ENCODE measurements around the gene ALKBH5. TPM values are rescaled to one million over a fixed set of nuclear protein-coding genes. Genes with fewer than 3 reads are reported as not detected.

ALKBH5 gene
- total RNA-seq, 3 donors from 2014 or later (not counting 1 experiment from before 2014, with no cell fraction given): 95.6 to 114 (median 96.7) TPM

DNA sequence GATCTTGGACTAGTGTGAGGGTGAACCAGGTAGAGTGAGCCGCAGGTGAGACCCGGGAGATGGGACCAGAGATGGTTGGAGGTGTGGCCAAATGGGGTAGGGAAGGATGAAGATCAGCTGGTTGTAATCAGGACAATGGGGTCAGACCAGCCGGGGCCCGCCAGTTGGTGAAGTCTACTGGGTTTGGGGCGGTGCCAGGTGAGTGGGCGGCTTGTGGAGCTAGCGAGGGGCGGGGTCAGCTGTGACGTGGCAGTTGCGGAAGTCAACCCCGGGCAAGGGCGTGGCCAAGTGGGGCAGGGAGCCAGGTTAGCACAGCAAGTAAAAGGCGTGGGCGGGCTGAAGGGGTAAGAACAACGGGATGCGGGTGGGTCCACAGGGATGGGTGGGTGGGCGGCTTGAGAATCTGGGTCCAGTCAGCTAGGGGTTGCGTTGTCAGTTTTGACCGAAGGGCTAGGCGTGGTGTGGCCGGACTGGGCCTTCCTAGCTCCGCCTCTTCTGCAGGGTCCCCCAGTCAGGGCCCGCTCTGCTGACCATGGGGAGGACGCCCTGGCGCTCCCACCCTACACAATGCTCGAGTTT is 25.5 kb upstream of the ALKBH5 start:
- Mint-ChIP-seq H3K4me1 (peaks cover 6 to 15% of the 10 kb centered on the region in 2 donors), H3K4me3 (peak overlapping the region; percentile 93), H3K27ac (peak overlapping the region; percentile 84 to 94), H3K9me3 (no peaks in the 10 kb centered on the region), H3K27me3 (ENCODE audit: low read depth in 2 of 2) (no peaks in the 10 kb centered on the region), H3K36me3 (no peaks in the 10 kb centered on the region)
- 6% methylated on average over 26 of the region's 26 CpGs for WGBS (ENCODE audit: insufficient coverage)
- H3K4me1 ChIP-seq (ENCODE audit: control insufficient read depth, insufficient read depth, low read length): peaks cover 21% of the 10 kb centered on the region
- peak; percentile 89 to 96 for DNase-seq
- TF ChIP-seq, protein P1, sequence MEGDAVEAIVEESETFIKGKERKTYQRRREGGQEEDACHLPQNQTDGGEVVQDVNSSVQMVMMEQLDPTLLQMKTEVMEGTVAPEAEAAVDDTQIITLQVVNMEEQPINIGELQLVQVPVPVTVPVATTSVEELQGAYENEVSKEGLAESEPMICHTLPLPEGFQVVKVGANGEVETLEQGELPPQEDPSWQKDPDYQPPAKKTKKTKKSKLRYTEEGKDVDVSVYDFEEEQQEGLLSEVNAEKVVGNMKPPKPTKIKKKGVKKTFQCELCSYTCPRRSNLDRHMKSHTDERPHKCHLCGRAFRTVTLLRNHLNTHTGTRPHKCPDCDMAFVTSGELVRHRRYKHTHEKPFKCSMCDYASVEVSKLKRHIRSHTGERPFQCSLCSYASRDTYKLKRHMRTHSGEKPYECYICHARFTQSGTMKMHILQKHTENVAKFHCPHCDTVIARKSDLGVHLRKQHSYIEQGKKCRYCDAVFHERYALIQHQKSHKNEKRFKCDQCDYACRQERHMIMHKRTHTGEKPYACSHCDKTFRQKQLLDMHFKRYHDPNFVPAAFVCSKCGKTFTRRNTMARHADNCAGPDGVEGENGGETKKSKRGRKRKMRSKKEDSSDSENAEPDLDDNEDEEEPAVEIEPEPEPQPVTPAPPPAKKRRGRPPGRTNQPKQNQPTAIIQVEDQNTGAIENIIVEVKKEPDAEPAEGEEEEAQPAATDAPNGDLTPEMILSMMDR (IDR thresholded peaks at IDR 0.05): no peak
- H3K9me3 ChIP-seq (ENCODE audit: control insufficient read depth, insufficient read depth, low read length): no peaks in the 10 kb centered on the region
- intact Hi-C loops (cut with micrococcal nuclease): loop anchor here (1.0 kb wide), 1 partner anchor 25 kb away; the partner anchor contains the start of gene ALKBH5
- ATAC-seq: peak; percentile 88 to 92 (median 91)
- H3K27ac ChIP-seq (ENCODE audit: low read length): peak overlapping the region; percentile 44
- H3K4me3 ChIP-seq (ENCODE audit: low read length): peak overlapping the region; percentile 43
- H3K27me3 ChIP-seq (ENCODE audit: control insufficient read depth, insufficient read depth, low read length): no peaks in the 10 kb centered on the region
- H3K36me3 ChIP-seq (ENCODE audit: control insufficient read depth, insufficient read depth, low read length): no peaks in the 10 kb centered on the region

DNA sequence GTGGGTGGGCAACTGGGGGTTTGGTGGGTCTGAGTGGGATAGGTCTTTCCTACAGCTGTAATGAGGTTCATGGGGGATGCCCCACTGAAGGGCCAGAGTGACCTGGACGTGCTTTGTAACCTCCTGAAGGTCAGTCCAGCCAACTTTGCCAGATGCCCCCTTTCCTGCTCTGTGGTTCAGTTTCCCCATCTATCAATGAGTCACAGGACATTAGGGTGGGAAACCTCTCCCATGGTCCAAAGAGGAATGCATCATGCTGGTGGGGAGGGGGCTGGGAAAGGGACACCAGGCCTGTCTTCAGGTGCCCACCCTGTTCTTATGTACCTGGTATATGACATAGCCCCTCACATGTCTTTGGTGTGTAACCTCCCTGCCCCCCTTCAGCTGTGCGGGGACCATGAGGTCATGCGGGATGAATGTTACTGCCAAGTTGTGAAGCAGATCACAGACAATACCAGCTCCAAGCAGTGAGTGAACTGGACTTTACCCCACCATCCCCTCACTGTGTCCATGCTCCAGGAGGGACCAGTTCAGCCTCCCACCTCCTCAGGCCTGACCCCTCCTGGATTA is 24.0 kb upstream of the ALKBH5 start:
- peaks cover 13% of the 10 kb centered on the region for H3K4me1 ChIP-seq (ENCODE audit: control insufficient read depth, insufficient read depth, low read length)
- H3K27ac ChIP-seq (ENCODE audit: low read length): no peak overlapping the region
- intact Hi-C loops (cut with micrococcal nuclease): no loop called here
- TF ChIP-seq, protein P1 (IDR thresholded peaks at IDR 0.05): no peak
- Mint-ChIP-seq H3K9me3 (no peaks in the 10 kb centered on the region), H3K27me3 (ENCODE audit: low read depth in 2 of 2) (no peaks in the 10 kb centered on the region), H3K36me3 (no peaks in the 10 kb centered on the region), H3K4me1 (peaks cover 6 to 15% of the 10 kb centered on the region in 2 donors), H3K27ac (peak overlapping the region; percentile 46 to 79), H3K4me3 (peak overlapping the region; percentile 77)
- ATAC-seq: no peak
- no peaks in the 10 kb centered on the region for H3K9me3 ChIP-seq (ENCODE audit: control insufficient read depth, insufficient read depth, low read length)
- no peaks in the 10 kb centered on the region for H3K36me3 ChIP-seq (ENCODE audit: control insufficient read depth, insufficient read depth, low read length)
- no peak for DNase-seq
- WGBS (ENCODE audit: insufficient coverage): 92% methylated on average over 3 of the region's 3 CpGs
- no peaks in the 10 kb centered on the region for H3K27me3 ChIP-seq (ENCODE audit: control insufficient read depth, insufficient read depth, low read length)
- no peak overlapping the region for H3K4me3 ChIP-seq (ENCODE audit: low read length)

DNA sequence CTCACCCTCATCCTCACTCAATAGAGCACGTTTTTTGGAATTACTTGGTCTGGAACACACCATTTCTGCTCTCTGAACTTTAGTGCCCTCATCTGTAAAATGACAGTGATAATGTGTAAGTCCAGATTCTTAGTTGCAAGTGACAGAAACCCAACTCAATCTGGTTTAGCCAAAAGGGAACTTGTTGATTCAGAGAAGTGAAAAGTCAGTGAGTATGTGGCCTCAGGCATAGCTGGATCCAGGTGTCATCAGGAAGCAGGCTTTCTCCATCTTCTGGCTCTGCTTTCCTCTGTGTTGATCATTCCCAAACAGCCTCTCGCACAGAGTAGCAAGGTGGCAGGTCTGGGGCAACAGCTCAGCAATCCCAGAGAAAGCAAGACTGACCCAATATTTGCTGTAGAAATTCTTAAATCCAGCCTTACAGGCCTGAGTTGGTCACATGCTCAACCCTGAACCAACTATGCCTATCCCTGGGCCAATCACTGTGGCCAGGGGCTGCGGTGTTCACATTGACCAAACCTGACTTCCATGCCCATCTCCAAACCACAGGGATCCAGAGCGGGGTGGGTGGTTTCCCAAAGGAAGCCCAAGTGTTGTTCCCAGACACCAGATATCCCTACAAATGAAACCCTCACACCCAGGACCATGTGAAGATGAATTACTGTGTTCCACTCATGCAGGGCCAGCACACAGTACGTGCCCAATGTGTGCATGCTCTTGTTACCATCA is 23.3 kb upstream of the ALKBH5 start:
- no peaks in the 10 kb centered on the region for H3K9me3 Mint-ChIP-seq
- DNase-seq (no peak), ATAC-seq (no peak)
- H3K27me3 ChIP-seq (ENCODE audit: control insufficient read depth, insufficient read depth, low read length): no peaks in the 10 kb centered on the region
- H3K4me3 ChIP-seq (ENCODE audit: low read length): no peak overlapping the region
- 86% methylated on average over 5 of the region's 5 CpGs for WGBS (ENCODE audit: insufficient coverage)
- H3K4me1 ChIP-seq (ENCODE audit: control insufficient read depth, insufficient read depth, low read length): peaks cover 13% of the 10 kb centered on the region
- no peaks in the 10 kb centered on the region for H3K9me3 ChIP-seq (ENCODE audit: control insufficient read depth, insufficient read depth, low read length)
- intact Hi-C loops (cut with micrococcal nuclease): no loop called here
- H3K27ac ChIP-seq (ENCODE audit: low read length): no peak overlapping the region
- H3K4me1 Mint-ChIP-seq: peaks cover 6 to 15% of the 10 kb centered on the region in 2 donors
- H3K36me3 Mint-ChIP-seq: no peaks in the 10 kb centered on the region
- peak overlapping the region; percentile 74 for H3K4me3 Mint-ChIP-seq
- peak overlapping the region in 1 of 2 donors; percentile 59 for H3K27ac Mint-ChIP-seq
- no peaks in the 10 kb centered on the region for H3K36me3 ChIP-seq (ENCODE audit: control insufficient read depth, insufficient read depth, low read length)
- H3K27me3 Mint-ChIP-seq (ENCODE audit: low read depth in 2 of 2): no peaks in the 10 kb centered on the region
- TF ChIP-seq, protein P1 (IDR thresholded peaks at IDR 0.05): no peak
